ENCODE data around the gene ALB.

Gene ALB

DNA sequence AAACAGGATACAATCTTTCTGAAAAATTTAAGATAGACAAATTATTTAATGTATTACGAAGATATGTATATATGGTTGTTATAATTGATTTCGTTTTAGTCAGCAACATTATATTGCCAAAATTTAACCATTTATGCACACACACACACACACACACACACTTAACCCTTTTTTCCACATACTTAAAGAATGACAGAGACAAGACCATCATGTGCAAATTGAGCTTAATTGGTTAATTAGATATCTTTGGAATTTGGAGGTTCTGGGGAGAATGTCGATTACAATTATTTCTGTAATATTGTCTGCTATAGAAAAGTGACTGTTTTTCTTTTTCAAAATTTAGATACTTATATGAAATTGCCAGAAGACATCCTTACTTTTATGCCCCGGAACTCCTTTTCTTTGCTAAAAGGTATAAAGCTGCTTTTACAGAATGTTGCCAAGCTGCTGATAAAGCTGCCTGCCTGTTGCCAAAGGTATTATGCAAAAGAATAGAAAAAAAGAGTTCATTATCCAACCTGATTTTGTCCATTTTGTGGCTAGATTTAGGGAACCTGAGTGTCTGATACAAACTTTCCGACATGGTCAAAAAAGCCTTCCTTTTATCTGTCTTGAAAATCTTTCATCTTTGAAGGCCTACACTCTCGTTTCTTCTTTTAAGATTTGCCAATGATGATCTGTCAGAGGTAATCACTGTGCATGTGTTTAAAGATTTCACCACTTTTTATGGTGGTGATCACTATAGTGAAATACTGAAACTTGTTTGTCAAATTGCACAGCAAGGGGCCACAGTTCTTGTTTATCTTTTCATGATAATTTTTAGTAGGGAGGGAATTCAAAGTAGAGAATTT lies 5.2 kb downstream of the ALB start:
- DNase-seq: no peak

DNA sequence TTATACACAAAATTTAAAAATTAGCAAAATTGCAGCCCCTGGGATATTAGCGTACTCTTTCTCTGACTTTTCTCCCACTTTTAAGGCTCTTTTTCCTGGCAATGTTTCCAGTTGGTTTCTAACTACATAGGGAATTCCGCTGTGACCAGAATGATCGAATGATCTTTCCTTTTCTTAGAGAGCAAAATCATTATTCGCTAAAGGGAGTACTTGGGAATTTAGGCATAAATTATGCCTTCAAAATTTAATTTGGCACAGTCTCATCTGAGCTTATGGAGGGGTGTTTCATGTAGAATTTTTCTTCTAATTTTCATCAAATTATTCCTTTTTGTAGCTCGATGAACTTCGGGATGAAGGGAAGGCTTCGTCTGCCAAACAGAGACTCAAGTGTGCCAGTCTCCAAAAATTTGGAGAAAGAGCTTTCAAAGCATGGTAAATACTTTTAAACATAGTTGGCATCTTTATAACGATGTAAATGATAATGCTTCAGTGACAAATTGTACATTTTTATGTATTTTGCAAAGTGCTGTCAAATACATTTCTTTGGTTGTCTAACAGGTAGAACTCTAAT lies 6.0 kb downstream of the ALB start:
- no peak for DNase-seq

DNA sequence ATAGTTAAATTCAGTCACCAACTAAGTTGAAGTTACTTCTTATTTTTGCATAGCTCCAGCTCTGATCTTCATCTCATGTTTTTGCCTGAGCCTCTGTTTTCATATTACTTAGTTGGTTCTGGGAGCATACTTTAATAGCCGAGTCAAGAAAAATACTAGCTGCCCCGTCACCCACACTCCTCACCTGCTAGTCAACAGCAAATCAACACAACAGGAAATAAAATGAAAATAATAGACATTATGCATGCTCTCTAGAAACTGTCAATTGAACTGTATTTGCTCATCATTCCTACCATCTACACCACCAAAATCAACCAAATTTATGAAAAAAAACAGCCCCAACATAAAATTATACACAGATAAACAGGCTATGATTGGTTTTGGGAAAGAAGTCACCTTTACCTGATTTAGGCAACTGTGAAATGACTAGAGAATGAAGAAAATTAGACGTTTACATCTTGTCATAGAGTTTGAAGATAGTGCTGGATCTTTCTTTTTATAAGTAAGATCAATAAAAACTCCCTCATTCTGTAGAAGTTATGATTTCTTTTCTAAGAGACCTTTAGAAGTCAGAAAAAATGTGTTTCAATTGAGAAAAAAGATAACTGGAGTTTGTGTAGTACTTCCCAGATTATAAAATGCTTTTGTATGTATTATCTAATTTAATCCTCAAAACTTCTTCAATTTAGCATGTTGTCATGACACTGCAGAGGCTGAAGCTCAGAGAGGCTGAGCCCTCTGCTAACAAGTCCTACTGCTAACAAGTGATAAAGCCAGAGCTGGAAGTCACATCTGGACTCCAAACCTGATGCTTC lies 7.0 kb downstream of the ALB start:
- DNase-seq: no peak

DNA sequence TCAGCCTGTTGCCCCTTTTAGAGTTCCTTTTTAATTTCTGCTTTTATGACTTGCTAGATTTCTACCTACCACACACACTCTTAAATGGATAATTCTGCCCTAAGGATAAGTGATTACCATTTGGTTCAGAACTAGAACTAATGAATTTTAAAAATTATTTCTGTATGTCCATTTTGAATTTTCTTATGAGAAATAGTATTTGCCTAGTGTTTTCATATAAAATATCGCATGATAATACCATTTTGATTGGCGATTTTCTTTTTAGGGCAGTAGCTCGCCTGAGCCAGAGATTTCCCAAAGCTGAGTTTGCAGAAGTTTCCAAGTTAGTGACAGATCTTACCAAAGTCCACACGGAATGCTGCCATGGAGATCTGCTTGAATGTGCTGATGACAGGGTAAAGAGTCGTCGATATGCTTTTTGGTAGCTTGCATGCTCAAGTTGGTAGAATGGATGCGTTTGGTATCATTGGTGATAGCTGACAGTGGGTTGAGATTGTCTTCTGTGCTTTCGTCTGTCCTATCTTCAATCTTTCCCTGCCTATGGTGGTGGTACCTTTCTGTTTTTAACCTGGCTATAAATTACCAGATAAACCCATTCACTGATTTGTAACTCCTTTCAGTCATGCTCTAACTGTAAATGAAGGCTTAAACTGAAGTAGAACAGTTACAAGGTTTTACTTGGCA lies 7.8 kb downstream of the ALB start:
- no peak for DNase-seq

GRCh38 chr4:73413294-73413755 lies 9.2 kb downstream of the ALB start:
- DNase-seq: no peak

- no peak for DNase-seq
These were observed 10.8 kb downstream of the ALB start for GRCh38 chr4:73414936-73415271.

DNA sequence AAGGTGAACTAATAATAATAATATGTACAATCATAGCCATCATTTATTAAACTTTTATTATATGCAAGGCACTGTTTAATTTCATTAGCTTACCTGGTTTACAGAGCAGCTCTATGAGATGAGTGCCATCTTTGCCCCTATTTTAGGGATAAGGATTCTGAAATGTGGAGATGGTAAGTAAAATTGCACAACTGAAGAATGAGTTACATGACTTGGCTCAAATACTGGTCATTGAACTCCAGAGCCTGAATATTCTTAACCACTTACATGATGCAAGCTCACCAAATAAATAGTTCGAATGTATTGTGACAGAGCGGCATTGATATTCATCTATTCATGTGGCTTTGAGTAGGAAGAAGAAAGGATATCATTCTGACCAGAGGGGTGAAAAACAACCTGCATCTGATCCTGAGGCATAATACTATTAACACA lies 11.7 kb downstream of the ALB start:
- DNase-seq: no peak

DNA sequence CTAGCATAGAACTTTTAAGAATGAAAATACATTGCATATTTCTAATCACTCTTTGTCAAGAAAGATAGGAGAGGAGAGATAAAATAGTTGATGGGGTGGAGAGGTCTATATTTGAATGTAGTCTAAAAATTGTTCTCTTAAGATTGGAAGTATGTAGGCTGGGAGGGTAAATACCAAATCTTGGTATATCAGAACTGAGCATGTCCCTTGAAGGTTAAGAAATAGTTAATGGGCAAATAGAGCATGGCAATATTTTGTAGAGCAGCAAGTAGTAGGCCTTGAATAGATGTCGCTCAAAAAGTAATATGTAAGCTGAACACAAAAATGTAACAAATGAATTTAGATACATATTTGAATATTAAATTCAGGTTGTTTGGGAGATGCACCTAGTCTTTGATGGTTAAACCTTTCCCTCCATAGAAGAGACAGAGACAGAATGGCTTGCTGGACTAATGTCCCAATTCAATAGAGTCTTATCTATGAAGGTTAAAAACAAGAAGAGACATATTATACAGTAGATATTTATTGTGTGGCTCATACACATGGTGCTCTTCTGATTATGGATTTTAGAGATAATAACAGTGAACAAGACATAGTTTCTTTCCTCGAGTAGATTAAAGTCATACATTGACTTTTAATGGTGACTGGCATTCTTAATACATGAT lies 12.5 kb downstream of the ALB start:
- DNase-seq: no peak

DNA sequence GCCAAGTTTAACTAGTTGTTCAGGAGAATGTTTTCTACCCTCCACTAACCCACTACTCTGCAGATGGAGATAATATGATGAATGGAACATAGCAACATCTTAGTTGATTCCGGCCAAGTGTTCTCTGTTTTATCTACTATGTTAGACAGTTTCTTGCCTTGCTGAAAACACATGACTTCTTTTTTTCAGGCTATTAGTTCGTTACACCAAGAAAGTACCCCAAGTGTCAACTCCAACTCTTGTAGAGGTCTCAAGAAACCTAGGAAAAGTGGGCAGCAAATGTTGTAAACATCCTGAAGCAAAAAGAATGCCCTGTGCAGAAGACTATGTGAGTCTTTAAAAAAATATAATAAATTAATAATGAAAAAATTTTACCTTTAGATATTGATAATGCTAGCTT lies 13.3 kb downstream of the ALB start:
- DNase-seq: no peak

DNA sequence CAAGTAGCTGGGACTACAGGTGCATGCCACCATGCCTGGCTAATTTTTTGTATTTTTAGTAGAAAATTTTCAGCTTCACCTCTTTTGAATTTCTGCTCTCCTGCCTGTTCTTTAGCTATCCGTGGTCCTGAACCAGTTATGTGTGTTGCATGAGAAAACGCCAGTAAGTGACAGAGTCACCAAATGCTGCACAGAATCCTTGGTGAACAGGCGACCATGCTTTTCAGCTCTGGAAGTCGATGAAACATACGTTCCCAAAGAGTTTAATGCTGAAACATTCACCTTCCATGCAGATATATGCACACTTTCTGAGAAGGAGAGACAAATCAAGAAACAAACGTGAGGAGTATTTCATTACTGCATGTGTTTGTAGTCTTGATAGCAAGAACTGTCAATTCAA lies 13.9 kb downstream of the ALB start:
- no peak for DNase-seq

- DNase-seq: no peak
These were observed 14.6 kb downstream of the ALB start for GRCh38 chr4:73418677-73419076.

GRCh38 chr4:73419106-73420038 lies 15.3 kb downstream of the ALB start:
- DNase-seq: no peak

GRCh38 chr4:73420615-73421014 lies 16.5 kb downstream of the ALB start:
- no peak for DNase-seq

DNA sequence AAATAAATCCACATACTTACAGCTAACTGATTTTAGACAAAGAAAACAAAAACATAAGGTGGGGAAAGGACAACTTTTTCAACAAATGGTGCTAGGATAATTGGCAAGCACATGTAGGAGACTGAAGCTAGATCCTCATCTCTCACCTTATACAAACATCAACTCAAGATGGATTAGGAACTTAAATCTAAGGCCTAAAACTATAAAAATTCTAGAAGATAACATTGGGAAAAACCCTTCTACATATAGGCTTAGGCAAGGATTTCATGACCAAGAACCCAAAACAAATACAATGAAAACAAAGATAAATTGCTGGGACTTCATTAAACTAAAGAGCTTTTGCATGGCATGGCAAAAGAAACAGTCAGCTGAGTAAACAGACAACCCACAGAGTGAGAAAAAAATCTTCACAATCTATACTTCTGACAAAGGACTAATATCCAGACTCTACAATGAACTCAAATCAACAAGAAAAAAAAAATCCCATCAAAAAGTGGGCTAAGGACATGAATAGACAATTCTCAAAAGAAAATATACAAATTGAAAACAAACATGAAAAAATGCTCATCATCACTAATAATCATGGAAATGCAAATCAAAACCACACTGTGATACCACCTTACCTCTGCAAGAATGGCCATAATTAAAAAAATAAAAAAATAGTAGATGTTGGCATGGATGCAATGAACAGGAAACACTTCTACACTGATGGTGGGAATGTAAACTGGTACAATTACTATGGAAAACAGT lies 17.8 kb downstream of the ALB start:
- DNase-seq: no peak

DNA sequence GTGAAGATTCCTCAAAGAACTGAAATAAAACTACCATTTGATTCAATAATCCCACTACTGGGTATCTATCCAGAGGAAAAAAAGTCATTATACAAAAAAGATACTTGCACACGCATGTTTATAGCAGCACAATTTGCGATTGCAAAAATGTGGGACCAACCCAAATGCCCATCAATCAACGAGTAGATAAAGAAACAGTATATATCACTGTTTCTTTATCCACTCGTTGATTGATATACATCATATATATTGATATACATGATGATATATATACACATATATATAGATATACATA lies 18.3 kb downstream of the ALB start:
- DNase-seq: no peak

DNA sequence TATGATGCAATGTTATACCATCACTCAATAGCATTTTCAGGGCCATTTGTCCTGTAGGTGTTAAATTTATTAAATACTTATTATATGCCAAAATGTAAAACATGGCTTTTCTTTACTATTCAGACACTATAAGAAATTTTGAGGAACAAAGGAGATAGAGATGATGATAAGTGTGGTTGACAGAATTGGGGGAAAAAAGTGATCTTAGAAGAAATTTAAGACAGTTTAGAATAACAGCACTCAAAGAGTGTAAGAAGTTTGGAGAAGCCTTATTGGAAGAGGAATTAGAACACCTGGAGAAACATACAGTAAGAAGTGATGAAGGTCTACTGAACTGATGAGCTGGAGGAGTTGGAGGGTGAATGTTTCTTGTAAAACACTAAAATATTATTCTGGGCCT lies 19.1 kb downstream of the ALB start:
- DNase-seq: no peak

- DNase-seq: no peak
These were observed 22.6 kb downstream of the ALB start for GRCh38 chr4:73426666-73427065.

DNA sequence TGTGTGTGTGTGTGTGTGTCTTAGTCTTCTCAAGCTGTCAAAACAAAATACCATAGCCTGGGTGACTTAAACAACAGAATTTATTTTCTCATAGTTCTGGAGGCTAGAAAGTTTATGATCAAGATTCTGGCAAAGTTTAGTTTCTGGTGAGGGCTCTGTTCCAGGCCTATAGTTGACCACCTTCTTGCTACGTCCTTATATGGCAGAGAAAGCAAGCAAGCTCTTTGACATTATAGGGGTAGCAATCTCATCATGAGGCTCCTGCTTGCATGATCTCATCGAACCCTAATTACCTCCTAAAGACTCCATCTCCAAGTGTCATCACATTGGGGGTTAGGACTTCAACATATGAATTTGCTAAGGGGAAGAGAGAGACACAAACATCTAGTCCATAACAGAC lies 25.0 kb downstream of the ALB start:
- DNase-seq: no peak

GRCh38 chr4:73429826-73430587 lies 25.9 kb downstream of the ALB start:
- no peak for DNase-seq

- DNase-seq: no peak
These were observed 27.7 kb downstream of the ALB start for GRCh38 chr4:73431813-73432168.

All from activated CD8-positive, alpha-beta memory T cell treated with anti-CD3 and anti-CD28 coated beads, Interleukin-2, amount 50 U/mL, for 48 hours (primary cell).